Psoas muscle (tissue), 8 donors: ENCODE data around the gene FAF1. TPM values are rescaled to one million over a fixed set of nuclear protein-coding genes. Genes with fewer than 3 reads are reported as not detected.

ENCODE experiments used
- ATAC-seq, 4 donors: fragments of 200-7000 bp; cut with Tn5 transposase; one replicate each; pipeline ENCODE4 v1.9.1; 2020; ENCODE audit warnings: moderate library complexity in 3 of 4, mild to moderate bottlenecking in 2 of 4
- DNase-seq, 2 donors: peaks; one replicate each; pipeline ENCODE4 v3.0.0-alpha.2; 2020
- H3K27ac ChIP-seq: fragments of 200-600 bp; one replicate; pipeline ENCODE4 v1.8.0; 2022
- H3K27me3 ChIP-seq, 3 donors: fragments of 200-600 bp in 1 of 3; one replicate each; pipeline versions ENCODE4 v1.6.1 to v1.8.0; 2013 to 2022; ENCODE audit warnings: low read length in 2 of 3, mild to moderate bottlenecking in 2 of 3, moderate library complexity in 1 of 3; ENCODE audit not compliant: insufficient read depth in 3 of 3
- H3K36me3 ChIP-seq, 2 donors: fragments of 200-600 bp in 1 of 2; one replicate each; pipeline versions ENCODE4 v1.6.1 to v1.8.0; 2013 to 2022; ENCODE audit warnings: low read depth in 1 of 2, mild to moderate bottlenecking in 1 of 2, moderate library complexity in 1 of 2; ENCODE audit not compliant: insufficient read depth in 1 of 2
- H3K4me1 ChIP-seq: fragments of 200-600 bp; one replicate; pipeline ENCODE4 v1.8.0; 2022
- H3K4me3 ChIP-seq: fragments of 200-600 bp; one replicate; pipeline ENCODE4 v1.8.0; 2022; ENCODE audit warnings: mild to moderate bottlenecking
- H3K9me3 ChIP-seq: fragments of 200-600 bp; one replicate; pipeline ENCODE4 v1.8.0; 2022
- WGBS, 3 donors: extraction: QIAGEN DNeasy Blood & Tissue Kit; methylation state at CpG; one replicate each; pipeline versions ENCODE4 v1.1.6 to v1.1.7; 2013; 5-methylcytosine and 5-hydroxymethylcytosine counted together
- intact Hi-C, 2 donors: fragments of 100-400 bp; cut with DNase I; formaldehyde crosslinking; loops; one replicate each; pipeline versions ENCODE4 v1.11.0 to v1.14.2; 2022
- polyA plus RNA-seq, 3 donors: library from polyadenylated mRNA; stranded (reverse); fragments of 200-250 nt; gene quantifications; one replicate each; pipeline ENCODE4 v1.2.3, GENCODE V29; 2013
- total RNA-seq, 4 donors: library from RNA; stranded (reverse); fragmentation: NEBNext Ultra II Directional in 2 of 4; extraction: Animal tissue kit (Norgen Biotek cat#: 25700) in 2 of 4; gene quantifications; one replicate each; pipeline versions ENCODE4 v1.2.1 to v1.2.4, GENCODE V29; 2021 to 2023
- TF ChIP-seq, protein P1 (sequence below): fragments of 200-600 bp; IDR thresholded peaks from one replicate; pipeline ENCODE4 v1.8.0; 2022; ENCODE audit warnings: antibody characterized with exemption
- donor health status: healthy with polysubstance abuse.
- donor health status: DM: no; HTN: no; CAD: no; lungs with moderate emphysema.
- donor health status: Bipolar disorder and iron deficiency.
- donor health status: healthy.
- donor health status: DM: yes; HTN: yes; CAD: no.
- donor health status: DM: no; HTN: no; CAD: no.
- donor health status: DM: no; HTN: no; CAD: no.
- donor health status: DM: yes; HTN: yes; CAD: no.

Gene FAF1
- total and polyA plus RNA-seq, 7 donors = 67.8 to 128 (median 108) TPM

DNA sequence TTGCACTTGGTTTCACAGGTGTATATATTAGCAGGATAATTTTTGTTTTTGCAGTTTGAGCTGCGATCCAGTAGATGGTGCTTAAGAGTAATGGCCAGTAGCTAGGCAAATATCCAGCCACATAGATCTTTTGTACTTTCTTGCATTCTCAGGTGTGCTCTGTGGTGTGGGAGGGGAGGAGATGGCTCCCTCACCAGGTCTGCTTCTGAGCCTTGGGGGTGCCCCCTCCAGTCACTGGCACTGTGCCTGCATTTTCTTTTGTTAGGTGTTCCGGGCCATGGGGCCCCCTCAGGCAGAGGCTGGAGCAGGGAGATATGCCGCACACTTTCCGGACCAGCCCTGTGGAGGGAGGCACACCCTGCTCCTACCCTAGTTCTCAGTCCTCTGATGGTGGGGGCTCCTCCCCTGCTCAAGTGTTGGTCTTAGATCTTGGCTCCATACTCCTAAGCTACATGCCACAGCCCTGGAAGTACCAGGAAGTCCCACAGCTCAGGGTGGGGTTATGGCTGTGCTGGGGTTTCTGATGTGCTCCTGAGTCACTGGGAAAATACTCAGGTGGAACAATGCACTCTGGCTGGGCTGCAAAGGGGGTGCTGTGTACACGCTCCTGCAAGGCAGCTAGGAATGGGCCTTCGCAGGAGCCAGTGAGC is 339.3 kb downstream of the FAF1 start:
- DNase-seq (no peak), ATAC-seq (peak in 3 of 4 donors; percentile 32 to 44 (median 37))
- TF ChIP-seq, protein P1, sequence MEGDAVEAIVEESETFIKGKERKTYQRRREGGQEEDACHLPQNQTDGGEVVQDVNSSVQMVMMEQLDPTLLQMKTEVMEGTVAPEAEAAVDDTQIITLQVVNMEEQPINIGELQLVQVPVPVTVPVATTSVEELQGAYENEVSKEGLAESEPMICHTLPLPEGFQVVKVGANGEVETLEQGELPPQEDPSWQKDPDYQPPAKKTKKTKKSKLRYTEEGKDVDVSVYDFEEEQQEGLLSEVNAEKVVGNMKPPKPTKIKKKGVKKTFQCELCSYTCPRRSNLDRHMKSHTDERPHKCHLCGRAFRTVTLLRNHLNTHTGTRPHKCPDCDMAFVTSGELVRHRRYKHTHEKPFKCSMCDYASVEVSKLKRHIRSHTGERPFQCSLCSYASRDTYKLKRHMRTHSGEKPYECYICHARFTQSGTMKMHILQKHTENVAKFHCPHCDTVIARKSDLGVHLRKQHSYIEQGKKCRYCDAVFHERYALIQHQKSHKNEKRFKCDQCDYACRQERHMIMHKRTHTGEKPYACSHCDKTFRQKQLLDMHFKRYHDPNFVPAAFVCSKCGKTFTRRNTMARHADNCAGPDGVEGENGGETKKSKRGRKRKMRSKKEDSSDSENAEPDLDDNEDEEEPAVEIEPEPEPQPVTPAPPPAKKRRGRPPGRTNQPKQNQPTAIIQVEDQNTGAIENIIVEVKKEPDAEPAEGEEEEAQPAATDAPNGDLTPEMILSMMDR = peak; percentile 10
- H3K27ac ChIP-seq = no peak overlapping the region
- H3K27me3 ChIP-seq = no peaks in the 10 kb centered on the region
- 95 to 100% (median 95%) methylated on average over 6 of the region's 6 CpGs for WGBS, 3 donors
- no peaks in the 10 kb centered on the region for H3K9me3 ChIP-seq
- intact Hi-C loops = no loop called here
- no peak overlapping the region for H3K4me3 ChIP-seq
- no peaks in the 10 kb centered on the region for H3K36me3 ChIP-seq
- H3K4me1 ChIP-seq = no peaks in the 10 kb centered on the region

DNA sequence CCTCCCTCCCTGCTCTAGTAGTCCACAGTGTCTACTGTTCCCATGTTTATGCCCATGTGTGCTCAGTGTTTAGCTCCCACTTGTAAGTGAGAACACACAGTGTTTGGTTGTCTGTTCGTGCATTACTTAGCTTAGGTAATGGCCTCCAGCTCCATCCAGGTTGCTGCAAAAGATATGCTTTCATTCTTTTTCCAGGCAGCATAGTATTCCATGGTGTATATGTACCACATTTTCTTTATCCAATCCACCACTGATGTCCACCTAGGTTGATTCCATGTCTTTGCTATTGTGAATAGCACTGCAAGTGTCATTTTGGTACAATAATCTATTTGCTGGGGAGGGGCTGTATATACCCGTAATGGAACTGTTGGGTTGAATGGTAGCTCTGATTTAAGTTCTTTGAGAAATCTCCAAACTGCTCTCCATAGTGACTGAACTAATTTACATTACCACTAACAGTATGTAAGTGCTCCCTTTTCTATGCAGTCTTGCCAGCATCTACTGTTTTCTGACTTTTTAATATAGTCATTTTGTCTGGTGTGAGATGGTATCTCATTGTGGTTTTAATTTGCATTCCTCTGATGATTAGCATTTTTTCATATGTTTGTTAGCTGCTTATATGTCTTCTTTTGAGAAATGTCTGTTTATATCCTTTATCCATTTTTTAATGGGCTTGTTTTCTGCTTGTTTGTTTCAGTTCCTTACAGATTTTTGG is 344.9 kb downstream of the FAF1 start:
- 96 to 97% (median 96%) methylated on average over 2 of the region's 2 CpGs for WGBS, 3 donors
- no peaks in the 10 kb centered on the region for H3K9me3 ChIP-seq
- H3K27me3 ChIP-seq = no peaks in the 10 kb centered on the region
- no peak for ATAC-seq
- no peak overlapping the region for H3K4me3 ChIP-seq
- no peaks in the 10 kb centered on the region for H3K4me1 ChIP-seq
- TF ChIP-seq, protein P1 = no peak
- no peak for DNase-seq
- intact Hi-C loops = no loop called here
- H3K36me3 ChIP-seq = no peaks in the 10 kb centered on the region
- H3K27ac ChIP-seq = no peak overlapping the region

DNA sequence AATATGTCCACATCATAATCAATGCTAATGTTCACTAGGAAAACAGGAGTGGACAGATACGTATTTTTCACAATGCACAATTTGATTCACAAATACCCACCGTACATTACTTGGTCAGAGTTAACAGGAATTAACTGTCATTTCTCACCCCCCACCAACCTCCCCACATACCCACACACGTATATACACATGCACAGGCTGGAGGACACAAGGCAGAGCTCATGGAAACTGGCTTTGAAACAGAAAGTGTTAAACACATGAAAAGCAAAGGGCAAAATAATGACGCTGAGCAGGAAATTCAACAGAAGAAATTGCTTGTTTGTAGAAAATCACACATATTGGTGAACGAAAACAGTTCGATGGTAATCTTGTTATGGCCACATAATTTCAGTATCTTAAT is 348.4 kb downstream of the FAF1 start:
- no peak for ATAC-seq
- WGBS, 3 donors = 62 to 71% (median 62%) methylated on average over 6 of the region's 6 CpGs
- intact Hi-C loops = no loop called here

DNA sequence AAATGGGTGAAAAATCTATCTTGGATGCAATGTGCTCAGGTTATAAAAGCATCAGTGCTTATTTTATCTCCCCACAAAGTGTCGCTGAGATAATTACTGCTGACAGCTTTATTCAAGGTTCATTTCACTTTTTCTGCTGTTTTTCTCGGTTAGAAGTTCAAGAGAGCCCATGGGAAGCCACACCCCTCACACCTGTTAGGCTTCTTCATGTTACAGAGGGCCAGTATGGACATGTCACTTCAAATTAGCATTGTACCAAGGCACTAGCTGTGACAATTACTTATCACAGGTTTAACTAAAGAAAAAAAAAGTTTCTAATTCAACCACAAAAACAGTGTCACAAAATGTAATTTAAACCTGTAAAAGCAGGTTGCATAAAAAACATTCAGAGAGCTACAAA is 349.5 kb downstream of the FAF1 start:
- H3K36me3 ChIP-seq = no peaks in the 10 kb centered on the region
- H3K27me3 ChIP-seq = no peaks in the 10 kb centered on the region
- H3K4me1 ChIP-seq = no peaks in the 10 kb centered on the region
- H3K9me3 ChIP-seq = no peaks in the 10 kb centered on the region
- intact Hi-C loops = no loop called here
- no peak overlapping the region for H3K4me3 ChIP-seq
- TF ChIP-seq, protein P1 = no peak
- ATAC-seq = no peak
- no peak for DNase-seq
- 27 to 36% (median 32%) methylated on average over 2 of the region's 2 CpGs for WGBS, 3 donors
- H3K27ac ChIP-seq = no peak overlapping the region

More for the DNA sequence above, 348.4 kb downstream of the FAF1 start:
- no peaks in the 10 kb centered on the region for H3K9me3 ChIP-seq
- no peaks in the 10 kb centered on the region for H3K36me3 ChIP-seq
- no peak overlapping the region for H3K27ac ChIP-seq
- no peak for DNase-seq
- TF ChIP-seq, protein P1 = no peak
- no peaks in the 10 kb centered on the region for H3K27me3 ChIP-seq
- H3K4me1 ChIP-seq = no peaks in the 10 kb centered on the region
- no peak overlapping the region for H3K4me3 ChIP-seq
